Suppressor macrophage treated with lipopolysaccharide for 4 hours (primary cell): Measurements from ENCODE around the gene FYB2.

Experiments
- DNase-seq: peaks from one replicate; pipeline ENCODE4 v3.0.0-alpha.2; 2020

Gene FYB2

DNA sequence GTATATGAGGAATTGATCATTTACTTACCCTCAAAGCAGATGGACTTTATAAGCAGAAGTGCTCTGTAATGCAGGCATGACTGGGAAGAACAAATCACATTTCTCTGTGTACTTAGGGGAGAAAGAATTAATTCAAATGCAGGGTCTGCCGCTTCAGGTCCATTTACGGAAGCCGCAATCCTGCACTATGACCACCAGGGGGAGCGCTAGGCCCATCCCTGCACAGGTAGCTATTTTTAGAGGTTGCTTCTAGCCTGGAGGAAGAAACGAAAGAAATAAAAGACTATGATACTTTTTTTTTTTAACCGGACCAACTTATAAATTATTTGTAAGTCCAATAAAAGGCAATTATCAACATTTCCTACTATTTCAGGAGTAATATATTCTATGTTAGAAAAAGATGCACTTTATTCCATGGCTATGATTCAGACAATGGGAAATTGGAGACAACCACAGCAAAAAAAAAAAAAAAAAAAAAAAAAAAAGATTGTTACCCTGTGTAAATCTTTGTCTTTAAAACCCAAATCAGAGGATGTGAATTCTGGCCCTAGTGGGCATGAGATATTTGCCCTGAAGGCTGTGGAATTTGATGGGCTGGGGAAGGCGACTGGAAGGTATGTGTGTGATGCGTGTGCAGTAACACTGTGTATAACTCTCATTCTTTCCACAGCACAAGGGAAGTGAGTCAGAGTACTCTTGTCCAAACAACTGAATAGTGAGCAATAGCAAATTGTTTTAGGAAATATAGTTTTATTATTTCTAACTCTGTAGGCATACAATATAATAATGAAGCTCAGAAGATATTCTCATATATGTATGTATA lies 12.9 kb upstream of the FYB2 start:
- DNase-seq: peak; percentile 78

DNA sequence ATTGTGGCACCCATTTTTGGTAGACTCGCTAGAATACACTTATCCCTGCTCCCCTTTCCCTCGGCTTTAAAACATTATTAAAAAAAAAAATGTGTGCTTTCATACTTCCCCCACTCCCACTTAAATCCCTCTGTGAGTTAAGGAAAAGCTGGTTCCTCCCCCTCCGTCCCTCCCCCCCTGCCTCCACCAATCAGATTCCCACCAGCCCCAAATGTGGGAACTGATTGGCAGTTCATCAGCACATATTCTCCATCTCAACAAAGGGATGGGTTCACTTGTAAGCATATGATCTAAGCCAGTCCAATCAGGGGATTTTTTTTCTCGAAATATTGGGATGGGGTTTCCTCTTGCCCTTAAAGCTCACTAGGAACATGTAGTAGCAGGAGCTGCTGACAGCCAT lies 10.8 kb upstream of the FYB2 start:
- no peak for DNase-seq

DNA sequence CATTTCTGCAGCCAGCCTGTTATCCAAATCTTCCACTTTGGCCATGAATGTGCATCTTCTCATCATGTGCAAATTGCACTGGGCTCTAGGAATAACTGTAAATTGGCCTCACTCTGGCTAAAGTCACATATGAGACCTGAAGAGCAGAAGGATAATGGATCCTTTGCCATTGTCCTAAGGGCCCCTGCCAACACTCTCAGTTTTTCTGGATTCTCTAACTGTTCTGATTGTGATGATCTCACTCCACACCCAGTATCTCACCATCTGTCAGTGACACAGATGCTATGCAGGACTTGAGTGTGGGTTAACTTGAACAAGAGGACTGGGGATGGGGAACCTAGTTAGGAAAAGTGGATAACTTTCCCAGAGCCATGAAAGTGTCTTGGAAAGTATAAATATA lies 8.5 kb upstream of the FYB2 start:
- no peak for DNase-seq

DNA sequence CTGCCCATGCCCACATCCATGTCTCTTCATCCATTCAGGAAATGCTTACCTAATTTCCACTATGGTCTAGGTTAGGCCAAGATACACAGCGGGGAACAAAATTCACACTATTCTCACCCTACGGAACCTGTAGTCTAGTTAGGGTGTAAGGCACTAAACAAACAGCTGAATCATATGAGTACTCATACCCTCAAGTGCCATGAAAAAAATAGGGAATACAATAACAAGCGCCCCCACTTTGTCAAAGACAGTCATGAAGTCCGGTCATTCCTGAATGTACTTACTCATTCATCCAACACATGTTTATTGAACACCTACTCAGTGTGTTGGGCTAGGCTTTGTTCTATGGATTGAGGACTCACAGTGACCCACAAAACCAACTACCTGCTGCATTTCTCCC lies 6.2 kb upstream of the FYB2 start:
- no peak for DNase-seq

DNA sequence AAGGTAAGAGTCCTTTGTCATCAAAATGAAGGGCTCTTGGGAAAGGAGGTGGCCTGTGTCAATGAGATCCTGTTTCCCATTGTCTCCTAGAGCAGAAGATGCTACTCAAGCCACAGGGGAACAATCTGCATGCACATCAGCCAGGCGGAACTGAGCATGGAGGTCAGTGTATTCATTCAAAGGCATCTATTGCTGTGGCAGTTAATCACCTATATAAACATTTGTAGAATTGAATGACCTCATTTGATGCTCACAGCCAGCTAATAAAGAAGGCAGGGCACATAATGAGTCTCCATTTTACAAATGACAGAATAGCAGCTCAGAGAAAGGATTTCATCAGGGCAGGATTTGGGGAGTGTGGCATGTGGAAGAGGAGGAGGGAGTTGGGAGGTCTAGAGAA lies 5.7 kb upstream of the FYB2 start:
- DNase-seq: no peak

DNA sequence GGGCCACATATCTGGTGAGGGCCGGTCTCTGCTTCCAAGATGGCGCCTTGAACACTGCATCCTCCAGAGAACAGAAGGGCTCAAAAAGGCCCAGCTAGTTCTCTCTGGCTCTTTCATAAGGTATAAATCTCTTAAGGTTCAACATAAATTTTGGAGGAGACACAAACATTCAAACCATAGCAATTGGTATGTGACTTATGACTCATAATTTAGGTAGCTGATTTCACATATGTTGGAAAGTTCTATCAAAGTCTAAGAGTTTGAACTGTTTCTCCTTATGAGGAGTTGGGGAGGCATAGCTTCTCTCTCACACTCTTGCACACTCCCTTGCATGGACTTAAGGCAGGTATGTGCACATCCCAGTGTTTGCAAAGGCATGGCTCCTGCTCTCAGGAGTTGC lies 5.1 kb upstream of the FYB2 start:
- DNase-seq: no peak

DNA sequence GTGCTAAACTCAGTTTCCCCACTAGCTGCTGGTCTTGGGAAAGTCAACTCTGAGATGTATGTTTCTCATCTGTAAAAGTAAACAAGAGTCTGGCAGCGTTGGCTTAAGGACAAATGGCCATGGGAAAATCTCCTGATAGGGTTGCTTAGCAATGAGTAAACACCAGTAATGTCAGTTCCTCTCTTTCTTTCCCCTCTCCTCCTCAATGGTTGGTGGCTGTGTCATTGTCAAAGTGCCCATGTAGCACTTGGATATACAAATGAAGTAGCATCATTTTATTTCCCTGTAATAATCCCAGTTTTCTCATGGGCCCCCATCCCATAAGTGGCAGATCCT lies 2.2 kb upstream of the FYB2 start:
- peak; percentile 12 for DNase-seq

DNA sequence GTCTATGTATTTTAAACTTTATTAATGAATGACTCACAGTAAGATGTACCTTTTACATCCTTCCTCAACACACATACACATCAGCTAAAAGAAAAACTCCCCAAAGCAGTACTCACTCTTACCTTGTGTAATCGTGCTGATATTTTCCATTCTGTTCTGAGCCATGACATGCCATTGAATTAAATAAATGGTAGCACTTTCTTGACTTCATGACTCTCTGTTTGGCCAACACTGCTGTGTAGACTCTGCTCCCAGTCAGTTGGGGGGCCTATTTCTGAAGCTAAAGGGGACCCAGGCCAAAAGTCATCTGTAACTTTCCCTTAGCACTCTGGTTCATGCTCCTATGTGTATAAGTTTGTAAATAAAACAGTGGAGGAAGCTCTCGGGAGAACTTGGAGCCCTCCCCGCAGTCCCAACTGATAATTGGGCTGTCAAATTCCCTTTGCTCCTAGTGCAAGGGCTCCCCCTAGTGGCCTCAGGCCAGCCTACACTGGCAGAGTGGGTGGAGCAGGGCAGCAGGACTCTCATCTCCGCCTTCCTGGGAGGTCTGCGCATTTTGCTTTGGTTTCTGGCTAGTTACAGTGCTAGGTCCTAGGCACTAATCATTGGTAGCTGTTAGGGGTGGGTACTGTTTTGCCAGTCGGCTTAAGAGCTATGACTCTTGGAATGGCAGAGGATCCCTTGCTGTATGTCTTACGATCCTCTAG lies 1.7 kb upstream of the FYB2 start:
- peak; percentile 80 for DNase-seq

DNA sequence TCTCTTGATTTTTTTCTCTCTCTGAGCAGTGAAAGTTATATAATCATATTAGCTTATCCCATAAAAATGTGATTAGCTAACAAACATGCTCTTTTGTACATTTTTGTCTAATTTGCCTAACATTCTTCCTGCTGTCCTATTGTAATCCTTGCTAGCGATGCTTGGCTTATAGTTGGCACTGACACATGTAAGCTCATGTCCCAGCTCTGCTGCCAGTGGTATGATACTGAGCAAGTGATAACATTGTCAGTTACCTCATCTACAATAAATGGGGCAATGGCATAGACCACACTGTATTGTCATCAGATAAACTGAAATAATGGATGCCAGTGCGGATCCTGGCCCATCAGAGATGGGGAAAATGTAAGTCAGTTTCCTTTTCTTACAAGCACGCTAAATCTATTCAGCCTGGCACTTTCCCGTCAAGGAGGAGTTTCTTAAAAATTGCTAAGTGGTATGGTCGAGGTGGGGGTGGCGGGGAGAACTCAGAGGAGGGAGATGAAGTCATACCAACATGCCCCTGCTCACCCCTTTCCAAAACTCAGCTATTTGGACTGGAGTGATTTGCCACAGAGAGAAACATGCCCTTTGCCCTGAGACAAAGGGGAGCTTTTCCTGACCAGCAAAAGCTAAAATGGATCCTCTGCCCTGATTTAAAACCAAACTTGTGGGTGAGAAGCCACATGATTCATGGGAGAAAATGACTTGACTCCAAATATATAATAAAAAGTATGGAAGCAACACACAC lies 1.3 kb downstream of the FYB2 start:
- DNase-seq: no peak

DNA sequence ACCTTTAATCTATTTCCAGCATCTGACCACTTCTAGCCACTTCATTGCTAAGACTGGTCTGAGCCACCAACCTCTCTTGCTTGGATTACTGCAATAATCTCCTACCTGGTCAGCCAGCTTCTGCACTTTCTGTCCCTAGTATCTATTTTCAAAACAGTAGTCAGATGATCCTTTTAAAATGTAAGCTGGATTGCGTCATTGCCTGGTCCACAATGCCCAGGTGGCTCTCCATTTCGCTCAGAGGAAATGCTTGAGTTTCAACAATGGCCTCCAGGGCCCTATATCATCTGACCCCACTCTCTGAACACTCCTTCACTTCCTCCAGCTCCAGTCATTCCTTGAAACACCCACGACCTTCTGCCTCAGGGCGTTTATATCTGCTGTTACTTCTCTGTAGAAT lies 2.3 kb downstream of the FYB2 start:
- no peak for DNase-seq

DNA sequence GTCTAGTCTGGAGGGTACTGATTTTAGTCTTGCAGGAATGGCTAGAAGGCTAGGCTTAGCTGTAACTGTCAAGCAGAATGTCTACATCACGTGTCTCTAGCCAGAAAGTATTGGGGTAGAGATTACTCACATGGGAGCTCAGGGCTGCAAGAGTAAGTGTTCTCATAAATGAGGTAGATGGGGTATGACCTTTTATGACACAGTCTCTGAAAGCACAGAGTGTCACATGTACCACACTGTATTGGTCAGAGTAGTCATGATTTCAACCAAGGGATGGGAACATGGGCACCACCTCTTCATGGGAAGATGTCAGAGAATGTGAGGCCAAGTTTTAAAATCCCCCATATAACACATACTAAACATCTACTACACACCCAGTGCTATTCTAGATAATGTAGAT lies 2.9 kb downstream of the FYB2 start:
- no peak for DNase-seq

DNA sequence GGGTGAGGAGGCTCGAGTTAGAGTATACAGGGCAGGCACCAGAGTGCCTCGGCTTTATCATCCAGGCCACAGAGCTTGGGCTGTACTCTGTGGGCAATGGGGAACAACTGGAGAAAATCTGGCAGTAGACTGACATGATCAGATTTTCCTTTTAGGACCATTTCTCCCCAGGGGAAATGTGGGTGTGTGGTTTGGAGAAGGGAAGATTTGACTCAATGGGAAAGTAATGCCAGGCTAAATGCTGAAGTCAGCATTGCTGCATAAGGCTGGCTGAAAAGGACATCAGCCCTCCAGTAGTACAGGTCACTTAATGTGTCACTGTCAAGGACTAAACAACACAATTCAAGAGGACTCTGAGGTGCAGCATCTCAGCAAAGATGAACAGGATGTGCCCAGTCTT lies 5.0 kb downstream of the FYB2 start:
- DNase-seq: no peak

DNA sequence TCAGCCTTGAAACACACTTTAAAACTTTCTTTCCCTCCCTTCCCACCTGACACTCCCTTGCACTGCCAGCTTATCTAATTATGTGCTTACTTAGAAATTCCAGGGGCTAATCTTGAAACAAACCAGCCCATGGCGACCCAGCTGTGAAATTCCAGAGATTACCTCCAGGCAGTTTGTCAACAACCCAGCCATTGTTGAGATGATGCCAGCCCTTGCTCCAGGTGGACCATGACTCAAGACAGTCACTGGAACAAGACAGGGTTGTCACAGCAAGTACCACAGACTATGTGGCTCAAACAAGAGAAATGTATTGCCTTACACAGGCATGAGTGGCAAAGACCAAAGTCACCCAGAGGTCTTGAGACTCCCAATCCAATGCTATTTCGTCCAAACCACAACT lies 7.9 kb downstream of the FYB2 start:
- no peak for DNase-seq

DNA sequence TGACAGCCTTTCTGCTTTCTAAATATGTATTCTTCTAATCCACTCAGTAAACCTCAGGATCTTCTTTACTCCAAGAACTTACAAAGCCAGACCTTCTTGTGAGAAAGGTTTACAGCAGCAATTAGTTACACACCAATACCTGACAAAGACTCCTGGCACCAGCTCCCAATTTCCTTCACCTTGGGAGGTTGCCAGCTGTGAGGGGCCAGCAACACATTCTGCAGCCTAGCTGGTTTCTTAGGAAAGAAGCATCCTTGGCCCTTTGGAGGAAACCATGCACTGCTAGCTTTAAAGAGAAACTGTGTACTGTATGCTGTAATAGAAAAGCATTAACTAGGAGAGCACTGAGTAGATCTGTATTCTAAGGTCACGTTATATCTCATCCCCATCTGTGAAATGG lies 10.8 kb downstream of the FYB2 start:
- no peak for DNase-seq

DNA sequence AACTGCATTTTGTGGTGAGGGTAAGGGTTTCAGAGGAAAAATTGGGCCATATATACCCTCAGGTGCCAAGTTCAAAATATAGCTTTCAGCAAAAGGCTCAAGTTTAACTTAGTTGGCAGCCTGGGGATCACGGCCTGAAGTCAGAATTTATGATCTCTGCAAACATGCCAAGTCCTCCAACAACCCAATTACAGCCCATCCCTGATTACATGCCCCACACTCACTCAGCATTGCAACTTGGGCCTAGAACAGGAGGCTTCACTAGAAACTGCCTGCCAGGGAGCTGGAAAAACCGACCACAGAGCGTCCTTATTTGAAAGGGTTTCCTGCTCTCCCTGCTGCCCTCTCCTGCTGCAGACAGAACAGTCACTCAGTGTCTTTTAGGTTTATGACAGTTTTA lies 12.4 kb downstream of the FYB2 start:
- no peak for DNase-seq

DNA sequence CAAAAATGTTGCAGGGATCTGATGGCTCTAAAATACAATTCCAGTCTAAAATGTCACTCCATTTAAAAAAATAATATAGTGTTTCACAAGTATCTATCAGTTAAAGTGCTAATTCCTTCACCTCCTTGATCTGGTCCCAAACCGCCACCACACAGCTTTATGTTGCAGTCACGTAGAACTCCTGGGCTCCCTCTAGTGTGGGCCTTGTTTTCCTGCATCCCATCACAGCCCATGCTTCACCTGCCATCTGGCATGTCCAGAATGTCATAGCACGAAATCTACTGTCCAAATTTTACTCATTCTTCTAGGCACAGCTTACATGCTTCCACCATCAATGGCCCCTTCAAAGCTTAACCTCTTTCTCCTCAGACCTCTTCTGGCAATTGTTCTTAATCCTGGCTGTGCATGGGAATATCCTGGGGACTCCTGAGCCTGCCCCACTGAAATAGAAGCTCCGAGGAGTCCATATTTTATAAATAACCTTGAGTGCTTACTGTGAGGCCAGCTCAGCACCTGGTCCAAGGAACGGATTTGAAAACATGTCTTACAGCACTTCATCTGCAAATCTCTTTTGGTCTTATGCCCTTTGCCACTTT lies 15.5 kb downstream of the FYB2 start:
- peak; percentile 17 for DNase-seq

DNA sequence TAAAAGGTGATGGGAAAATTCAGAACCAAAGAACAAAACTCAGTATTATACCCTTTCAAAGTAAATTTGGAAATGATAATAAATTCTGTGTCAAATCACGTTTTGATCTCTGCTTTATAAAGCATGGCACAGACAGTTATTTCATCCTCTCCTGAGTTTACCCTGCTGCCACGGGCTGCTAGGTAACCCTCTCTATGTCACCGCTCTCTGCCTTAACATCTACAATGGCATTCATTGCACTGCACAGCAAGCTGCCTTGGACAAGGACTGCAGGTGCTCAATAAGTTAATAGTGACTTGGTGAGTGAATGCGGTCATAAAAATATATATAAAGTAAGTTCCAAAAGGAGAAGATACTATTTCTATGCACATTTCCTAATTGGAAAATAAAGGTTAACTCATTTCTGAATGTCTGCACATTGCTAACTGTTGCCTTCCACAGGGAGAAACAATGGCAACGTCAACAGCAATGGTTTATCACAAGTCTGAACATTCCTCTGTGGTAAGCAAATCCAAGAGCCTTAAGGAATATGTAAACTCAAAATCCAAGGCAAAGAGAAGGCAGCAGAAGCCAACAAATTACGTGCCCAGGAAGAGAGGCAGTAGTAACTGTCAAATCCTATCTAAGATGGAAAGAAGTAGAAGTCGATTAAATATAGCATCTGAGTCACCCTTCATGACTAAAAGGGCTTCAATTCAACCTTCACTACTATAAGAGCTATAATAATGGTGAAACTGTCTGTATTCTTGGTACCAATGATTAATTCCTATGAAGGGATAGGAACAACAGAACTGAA lies 19.4 kb downstream of the FYB2 start:
- no peak for DNase-seq

DNA sequence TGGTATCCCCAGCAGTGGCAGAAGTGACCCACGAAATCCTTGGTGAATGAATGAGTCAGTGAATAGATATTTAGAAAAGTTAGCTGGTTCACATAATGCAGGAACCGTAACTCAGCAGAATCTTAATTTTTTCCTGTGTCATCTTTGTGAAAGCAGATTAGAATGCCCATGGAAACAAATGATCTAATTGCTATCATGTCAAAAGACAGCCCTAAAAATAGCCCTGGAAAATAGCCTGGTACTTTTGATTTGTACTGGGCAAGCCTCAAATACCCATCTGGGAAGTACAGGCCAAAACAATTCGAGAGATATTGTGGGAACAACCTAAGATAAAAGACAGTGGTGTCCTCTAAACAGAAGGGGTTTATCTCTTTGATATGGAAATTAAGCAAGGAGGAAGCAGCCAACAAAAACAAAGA lies 21.1 kb downstream of the FYB2 start:
- no peak for DNase-seq

DNA sequence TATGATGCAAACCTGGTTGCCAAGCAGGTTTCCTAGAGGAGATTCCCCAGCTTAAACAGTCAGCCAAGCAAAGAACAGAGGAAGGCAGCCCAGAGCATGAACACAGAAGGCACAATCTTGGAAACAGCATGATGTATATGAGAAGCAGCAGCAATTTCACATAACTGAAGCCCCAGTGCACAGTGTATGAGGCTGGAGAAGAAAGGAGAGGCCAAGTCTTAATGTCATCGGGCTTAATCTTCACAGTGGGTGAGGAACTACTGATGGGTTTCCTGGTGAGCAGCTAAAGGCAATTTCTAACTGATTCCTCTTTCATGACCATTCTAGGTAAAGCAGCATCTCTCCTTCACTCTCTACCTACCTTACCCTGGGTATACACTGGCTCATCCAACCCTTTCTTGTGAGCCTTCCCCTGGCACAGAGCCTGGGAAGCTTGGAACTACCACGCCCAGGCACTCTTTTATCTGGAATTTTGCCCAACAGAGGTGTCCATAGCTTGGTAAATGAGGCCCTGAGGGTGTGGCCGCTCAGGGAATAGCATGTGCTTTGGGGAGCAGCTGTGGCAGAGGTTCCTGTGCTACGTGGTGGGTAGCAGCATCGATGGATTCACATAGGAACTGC lies 22.0 kb downstream of the FYB2 start:
- no peak for DNase-seq

DNA sequence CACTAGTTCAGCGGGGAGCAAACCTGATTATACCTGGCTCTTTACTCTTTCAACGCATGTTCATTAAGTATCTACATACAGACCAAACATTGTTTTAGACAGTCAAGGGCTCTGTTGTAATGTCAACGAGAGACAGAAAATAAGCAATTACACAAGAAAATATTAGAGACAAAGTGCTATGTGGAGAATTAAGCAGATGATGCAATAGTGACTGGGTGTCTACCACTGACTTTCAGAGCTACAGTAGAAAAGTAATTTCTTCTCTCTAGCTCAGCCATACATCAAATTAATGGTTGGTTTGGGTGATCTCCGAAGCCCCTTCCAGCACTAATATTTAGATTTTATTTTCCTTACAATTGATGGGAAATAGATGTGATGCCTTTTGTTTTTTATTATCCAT lies 23.3 kb downstream of the FYB2 start:
- no peak for DNase-seq

DNA sequence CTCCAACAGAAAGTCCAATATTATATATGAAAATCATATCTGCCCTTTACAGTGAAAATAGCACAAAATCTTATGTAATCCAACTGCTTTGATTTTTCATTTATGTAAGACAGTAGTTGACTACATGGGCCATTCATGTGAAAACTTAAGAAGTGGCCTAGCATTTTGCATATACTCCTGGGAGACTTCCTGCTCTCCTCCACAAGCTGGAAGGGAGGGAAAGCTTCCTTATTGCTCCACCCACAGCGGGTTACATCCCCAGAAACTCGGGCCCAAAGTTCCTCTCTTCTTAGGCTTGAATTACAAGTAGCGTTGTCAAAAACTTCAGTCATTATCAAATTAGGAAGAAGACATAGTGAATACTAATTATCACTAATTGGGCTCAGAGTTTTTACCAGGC lies 29.2 kb downstream of the FYB2 start:
- DNase-seq: no peak

DNA sequence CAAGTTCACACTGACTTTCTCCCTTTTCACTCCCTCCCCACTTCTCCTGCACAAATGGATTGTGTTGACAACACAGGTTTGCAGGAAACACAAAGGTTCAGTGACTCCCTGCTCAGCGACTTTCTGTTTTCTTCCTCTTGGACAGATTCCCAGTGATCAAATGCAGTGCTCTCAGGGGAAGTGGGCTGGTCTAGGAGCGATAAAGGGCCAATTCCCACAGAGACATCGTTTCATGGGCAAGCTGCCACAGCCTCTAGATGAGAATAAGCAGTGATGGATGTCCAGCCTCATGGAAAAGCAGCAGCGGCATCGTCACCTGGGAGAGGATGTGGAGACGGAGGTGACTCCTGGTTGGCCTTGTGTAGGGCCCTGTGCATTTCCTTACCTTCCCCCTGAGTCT lies 30.6 kb downstream of the FYB2 start:
- DNase-seq: no peak
